PFSK-1 (cell line): Measurements from ENCODE around the gene OSM.

Experiments
- POLR2AphosphoS5 ChIP-seq: IDR thresholded peaks from 2 replicates; pipeline ENCODE4 v1.6.1; 2012; ENCODE audit warnings: low read depth, mild to moderate bottlenecking, control low read depth, low read length, moderate library complexity
- TAF1 ChIP-seq: IDR thresholded peaks from 2 replicates; pipeline ENCODE4 v1.6.1; 2012; ENCODE audit warnings: low read length, control low read depth, borderline replicate concordance; ENCODE audit not compliant: insufficient read depth
- TF ChIP-seq, protein P1 (sequence below), 2 experiments: IDR thresholded peaks; 2 replicates each; pipeline versions ENCODE4 v1.6.1 to v1.8.0; 2011 to 2012; ENCODE audit warnings: low read depth in 2 of 2, low read length in 2 of 2, control low read depth in 1 of 2, inconsistent platforms in 1 of 2, mild to moderate bottlenecking in 1 of 2, moderate library complexity in 1 of 2; ENCODE audit not compliant: insufficient read depth in 1 of 2

DNA sequence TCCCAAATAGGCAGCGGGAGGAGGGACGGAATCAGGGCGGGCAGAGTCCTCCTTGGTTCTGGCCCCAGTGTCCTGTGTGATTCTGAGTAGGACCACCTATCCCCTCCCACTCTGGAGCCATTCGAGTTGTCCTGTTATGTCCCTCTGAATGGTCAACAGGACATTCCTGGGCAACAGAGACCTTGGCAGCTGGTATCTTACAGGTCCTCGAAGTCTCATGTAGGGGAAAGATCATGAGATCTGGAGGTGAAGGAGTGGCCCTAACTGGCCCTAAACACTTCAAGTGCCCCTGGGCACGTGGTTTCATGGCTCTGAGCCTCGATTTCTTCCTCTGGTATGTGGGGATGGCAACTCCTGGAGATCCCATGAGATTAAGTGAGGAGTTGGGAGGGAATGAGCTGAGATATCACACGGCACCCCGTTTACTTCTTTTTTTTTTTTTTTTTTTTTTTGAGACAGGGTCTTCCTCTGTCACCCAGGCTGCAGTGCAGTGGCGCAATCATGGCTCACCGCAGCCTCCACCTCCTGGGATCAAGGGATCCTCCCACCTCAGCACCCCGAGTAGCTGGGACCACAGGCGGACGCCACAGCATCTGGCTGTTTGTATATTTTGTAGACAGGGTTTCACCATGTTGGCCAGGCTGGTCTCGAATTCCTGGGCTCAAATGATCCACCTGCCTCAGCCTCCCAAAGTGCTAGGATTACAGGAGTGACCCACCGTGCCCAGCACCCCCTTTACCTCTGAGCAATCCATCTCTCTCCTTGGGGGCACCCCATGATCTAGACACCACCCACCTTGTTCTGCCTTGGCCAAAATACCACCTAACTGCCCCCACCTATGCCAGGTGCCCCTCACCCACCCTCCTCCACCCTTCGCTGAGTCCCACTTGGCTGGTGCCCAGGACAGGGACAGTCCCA lies 26.9 kb downstream of the OSM start:
- TF ChIP-seq, protein P1, sequence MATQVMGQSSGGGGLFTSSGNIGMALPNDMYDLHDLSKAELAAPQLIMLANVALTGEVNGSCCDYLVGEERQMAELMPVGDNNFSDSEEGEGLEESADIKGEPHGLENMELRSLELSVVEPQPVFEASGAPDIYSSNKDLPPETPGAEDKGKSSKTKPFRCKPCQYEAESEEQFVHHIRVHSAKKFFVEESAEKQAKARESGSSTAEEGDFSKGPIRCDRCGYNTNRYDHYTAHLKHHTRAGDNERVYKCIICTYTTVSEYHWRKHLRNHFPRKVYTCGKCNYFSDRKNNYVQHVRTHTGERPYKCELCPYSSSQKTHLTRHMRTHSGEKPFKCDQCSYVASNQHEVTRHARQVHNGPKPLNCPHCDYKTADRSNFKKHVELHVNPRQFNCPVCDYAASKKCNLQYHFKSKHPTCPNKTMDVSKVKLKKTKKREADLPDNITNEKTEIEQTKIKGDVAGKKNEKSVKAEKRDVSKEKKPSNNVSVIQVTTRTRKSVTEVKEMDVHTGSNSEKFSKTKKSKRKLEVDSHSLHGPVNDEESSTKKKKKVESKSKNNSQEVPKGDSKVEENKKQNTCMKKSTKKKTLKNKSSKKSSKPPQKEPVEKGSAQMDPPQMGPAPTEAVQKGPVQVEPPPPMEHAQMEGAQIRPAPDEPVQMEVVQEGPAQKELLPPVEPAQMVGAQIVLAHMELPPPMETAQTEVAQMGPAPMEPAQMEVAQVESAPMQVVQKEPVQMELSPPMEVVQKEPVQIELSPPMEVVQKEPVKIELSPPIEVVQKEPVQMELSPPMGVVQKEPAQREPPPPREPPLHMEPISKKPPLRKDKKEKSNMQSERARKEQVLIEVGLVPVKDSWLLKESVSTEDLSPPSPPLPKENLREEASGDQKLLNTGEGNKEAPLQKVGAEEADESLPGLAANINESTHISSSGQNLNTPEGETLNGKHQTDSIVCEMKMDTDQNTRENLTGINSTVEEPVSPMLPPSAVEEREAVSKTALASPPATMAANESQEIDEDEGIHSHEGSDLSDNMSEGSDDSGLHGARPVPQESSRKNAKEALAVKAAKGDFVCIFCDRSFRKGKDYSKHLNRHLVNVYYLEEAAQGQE (IDR thresholded peaks at IDR 0.05; ENCODE audit: insufficient read depth in 1 of 2, low read depth in 2 of 2, low read length in 2 of 2), result no peak
- TF ChIP-seq POLR2AphosphoS5 (no peak), TAF1 (no peak)
